8988T (cell line): ENCODE data around the gene LPGAT1.

Experiments
- DNase-seq: peaks from one replicate; pipeline ENCODE4 v3.0.0; 2011

LPGAT1 gene

GRCh38 chr1:211753649-211754251, 76.8 kb downstream of the LPGAT1 start:
- DNase-seq, result no peak

GRCh38 chr1:211752951-211753486, 77.5 kb downstream of the LPGAT1 start:
- DNase-seq, result no peak

- DNase-seq, result no peak
Observed at GRCh38 chr1:211752317-211752716, 78.2 kb downstream of the LPGAT1 start.

- no peak for DNase-seq
Observed at GRCh38 chr1:211751438-211751837, 79.1 kb downstream of the LPGAT1 start.

DNA sequence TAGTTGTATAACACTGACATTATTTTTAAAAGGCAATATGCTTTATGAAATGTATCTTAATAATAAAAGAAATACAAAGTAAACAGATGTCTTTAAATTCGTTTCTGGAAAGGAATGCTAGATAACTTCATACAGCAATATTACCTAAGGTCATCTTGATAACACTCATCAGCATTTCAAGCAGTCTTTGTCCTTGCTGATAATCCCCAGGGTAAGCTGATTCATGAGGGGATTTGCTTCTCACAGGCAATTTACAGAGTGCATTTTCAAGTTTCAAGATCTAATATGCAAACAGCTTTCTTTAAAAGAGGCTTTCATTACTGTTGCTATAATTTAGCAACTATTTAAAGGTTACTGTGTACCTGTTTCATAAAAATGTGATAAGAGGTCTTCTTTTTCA, 80.0 kb downstream of the LPGAT1 start:
- DNase-seq, result no peak

- DNase-seq, result no peak
Observed at GRCh38 chr1:211749251-211749650, 81.3 kb downstream of the LPGAT1 start.

GRCh38 chr1:211748810-211749209, 81.8 kb downstream of the LPGAT1 start:
- DNase-seq, result no peak

DNA sequence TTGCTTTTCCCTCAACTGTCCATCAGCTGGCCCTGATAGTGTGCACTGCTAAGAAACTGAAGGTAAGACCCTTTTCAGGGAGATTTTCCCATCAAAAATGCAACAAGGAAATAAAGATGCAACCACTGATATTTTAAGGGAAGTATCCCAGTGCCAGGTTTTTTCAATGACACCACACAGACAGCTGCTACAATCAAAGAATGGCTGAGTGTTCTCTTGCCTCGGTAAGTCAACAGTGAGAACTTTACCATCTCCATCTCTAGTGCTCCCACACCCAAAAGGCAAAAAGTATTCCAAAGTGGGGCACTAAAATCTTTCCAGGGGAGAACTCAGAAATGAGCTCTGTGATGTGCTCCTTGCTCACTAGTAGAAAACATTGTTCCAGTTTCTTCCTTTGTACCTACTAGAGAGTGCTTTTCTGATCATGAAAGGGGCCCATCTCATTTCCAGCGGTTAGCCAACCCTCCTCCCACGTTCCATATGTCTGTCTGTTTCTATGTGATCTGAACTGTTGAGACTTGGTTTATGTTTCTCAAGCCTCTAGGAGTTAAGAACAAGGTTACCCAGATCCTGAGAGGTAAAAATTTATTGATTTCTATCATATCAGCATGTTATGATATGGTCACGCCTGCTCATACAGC, 87.6 kb downstream of the LPGAT1 start:
- DNase-seq, result no peak

DNA sequence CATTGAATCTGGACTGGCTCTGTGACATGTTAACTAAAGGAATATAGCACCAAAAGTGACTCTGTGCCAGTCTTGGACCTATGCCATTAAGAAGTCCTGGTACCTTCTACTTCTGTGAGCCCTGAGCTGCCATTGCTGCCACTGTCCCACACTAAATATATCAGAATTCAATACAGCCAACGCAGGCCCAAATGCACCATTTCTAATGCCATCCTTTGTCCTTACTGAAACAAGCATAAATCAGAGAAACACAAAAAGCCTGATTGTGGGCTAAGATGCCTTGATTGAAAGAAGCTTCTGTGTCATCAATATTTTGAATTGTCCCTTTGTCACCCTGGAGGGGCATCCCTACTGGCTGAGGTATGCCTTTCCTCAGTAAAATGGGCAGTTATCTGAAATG, 88.3 kb downstream of the LPGAT1 start:
- no peak for DNase-seq

DNA sequence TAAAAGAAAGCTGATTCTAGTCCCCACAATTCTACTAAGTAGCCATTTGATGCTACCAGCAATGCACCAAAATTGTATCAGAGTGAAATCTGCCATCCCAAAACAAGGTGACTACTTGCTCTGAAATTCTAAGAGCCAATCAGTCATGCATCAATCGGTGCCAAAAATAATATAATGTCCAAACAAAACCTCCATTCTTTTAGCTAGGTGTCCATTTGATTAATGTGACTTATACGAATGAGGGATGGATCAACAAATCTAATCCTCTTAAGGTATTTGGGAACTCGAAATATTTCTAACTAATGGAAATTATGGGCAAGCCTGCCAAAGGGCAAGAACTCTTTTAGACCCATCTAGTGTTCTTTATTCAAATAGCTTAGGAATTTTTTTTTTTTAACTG, 88.8 kb downstream of the LPGAT1 start:
- DNase-seq, result no peak

GRCh38 chr1:211741116-211741515, 89.4 kb downstream of the LPGAT1 start:
- no peak for DNase-seq

- no peak for DNase-seq
Observed at GRCh38 chr1:211739671-211740411, 90.7 kb downstream of the LPGAT1 start.

GRCh38 chr1:211738691-211739301, 91.8 kb downstream of the LPGAT1 start:
- DNase-seq, result no peak

- DNase-seq, result no peak
Observed at GRCh38 chr1:211738096-211738690, 92.4 kb downstream of the LPGAT1 start.

- DNase-seq, result no peak
Observed at GRCh38 chr1:211737115-211738035, 93.2 kb downstream of the LPGAT1 start.

DNA sequence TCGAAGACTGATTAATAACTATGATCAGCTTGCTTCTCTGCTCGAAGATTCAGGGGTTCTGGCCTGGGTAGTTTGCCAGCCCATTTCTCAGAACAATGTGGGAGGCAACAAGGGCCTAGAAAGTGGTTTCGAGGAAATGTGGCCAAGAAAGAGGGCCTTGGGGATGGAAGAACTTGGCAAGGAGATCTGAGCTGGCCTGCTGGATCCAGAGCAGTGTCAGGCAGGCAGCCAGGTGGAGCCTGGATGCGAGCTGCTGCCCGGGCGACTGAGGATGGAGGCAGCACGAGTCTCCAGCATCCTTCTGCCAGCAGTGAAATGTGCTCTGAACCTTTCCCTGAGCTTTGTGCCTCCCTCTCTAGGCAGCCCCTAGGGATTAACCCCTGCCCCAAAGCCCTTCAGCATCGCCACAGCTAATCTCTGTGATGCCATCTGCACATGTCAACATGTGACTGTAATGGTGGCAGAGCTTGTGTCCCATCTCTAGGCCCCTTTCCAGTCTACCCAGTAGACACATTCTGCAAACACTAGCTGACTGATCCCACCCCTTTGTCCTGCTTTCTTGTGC, 94.1 kb downstream of the LPGAT1 start:
- DNase-seq, result no peak

- DNase-seq, result peak; percentile 72
Observed at GRCh38 chr1:211735208-211736170, 95.1 kb downstream of the LPGAT1 start.

DNA sequence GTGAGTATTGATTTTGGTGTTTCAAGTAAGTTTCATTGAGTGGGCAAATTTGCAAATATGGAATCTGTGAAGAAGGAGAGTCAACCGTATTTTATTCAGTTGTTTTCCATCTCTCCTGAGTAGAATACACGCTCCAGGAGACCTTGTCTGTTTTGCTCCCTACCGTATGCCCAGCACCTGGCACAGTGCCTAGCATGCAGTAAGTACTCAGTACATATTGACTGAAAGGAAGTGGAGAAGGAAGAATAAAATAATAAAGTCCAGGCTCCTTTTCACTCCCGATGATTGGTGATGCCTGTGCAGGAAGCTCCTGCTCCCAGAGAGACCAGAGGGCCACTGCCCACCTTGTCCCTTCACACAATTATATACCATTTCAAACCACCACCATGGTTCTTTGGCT, 95.8 kb downstream of the LPGAT1 start:
- no peak for DNase-seq

DNA sequence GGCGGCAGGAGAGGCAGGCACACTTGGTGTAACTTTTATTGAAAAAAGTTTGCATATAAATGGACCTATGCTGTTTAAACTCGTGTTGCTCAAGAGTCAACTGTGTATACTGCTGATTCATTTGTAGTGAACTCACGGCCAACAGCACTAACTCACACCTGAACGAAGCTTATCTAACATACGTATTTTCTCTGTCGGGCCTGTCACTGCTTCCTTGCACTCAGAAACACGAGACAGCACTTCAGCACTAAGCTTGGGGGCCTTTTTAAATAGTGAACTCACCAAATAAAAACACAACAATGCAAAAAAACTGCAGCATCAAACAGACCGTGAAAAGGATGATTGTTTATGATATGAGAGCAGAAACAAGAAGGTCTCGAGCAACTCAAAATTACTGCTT, 96.2 kb downstream of the LPGAT1 start:
- no peak for DNase-seq

- no peak for DNase-seq
Observed at GRCh38 chr1:211732293-211732980, 98.1 kb downstream of the LPGAT1 start.
